GM19324 (cell line): ENCODE results near the gene LRRC37A2.
"Not testable (repeated sequence)": the region's sequence is repeated elsewhere in the genome, so short reads cannot be mapped to it uniquely, and the experiment has no call there.

Source experiments
- ATAC-seq: cut with Tn5 transposase; IDR thresholded peaks from one replicate; pipeline ENCODE4 v1.9.1; 2021; ENCODE audit warnings: mild to moderate bottlenecking, moderate library complexity; ENCODE audit not compliant: unreplicated experiment, low FRiP score

Gene LRRC37A2

GRCh38 chr17:46591332-46591731 lies 79.1 kb downstream of the LRRC37A2 start:
- not testable (repeated sequence) for ATAC-seq

GRCh38 chr17:46598344-46598931 lies 86.2 kb downstream of the LRRC37A2 start:
- ATAC-seq, result not testable (repeated sequence)

- not testable (repeated sequence) for ATAC-seq
Measured at GRCh38 chr17:46600767-46601166, 88.5 kb downstream of the LRRC37A2 start.

GRCh38 chr17:46603125-46603524 lies 90.9 kb downstream of the LRRC37A2 start:
- ATAC-seq, result peak; percentile 89
